ENCODE measurements around the gene TIAM1. TPM values are rescaled to one million over a fixed set of nuclear protein-coding genes. Genes with fewer than 3 reads are reported as not detected.

TIAM1 gene
- total RNA-seq, 2 donors from 2014 or later: 6.0 to 38.1 TPM

GRCh38 chr21:31382060-31382459, 38.0 kb upstream of the TIAM1 start:
- no peaks in the 10 kb centered on the region for H3K9me3 ChIP-seq
- TF ChIP-seq CTCF (IDR thresholded peaks at IDR 0.05): no peak
- TF ChIP-seq POLR2A (IDR thresholded peaks at IDR 0.05): no peak
- no peak for TF ChIP-seq POLR2AphosphoS5 (IDR thresholded peaks at IDR 0.05)
- DNase-seq (ENCODE audit: low spot score): no peak
- no peak overlapping the region for H3K4me3 ChIP-seq
- WGBS: 86% methylated on average over 5 of the region's 5 CpGs
- H3K27ac ChIP-seq: no peak overlapping the region
- H3K27me3 ChIP-seq (replicated peaks; ENCODE audit: insufficient read depth): no peaks in the 10 kb centered on the region
- no peaks in the 10 kb centered on the region for H3K36me3 ChIP-seq
- intact Hi-C loops (cut with DNase I): no loop called here
- H3K4me1 ChIP-seq (replicated peaks): no peaks in the 10 kb centered on the region

- no peaks in the 10 kb centered on the region for H3K4me1 ChIP-seq (replicated peaks)
- no peak for DNase-seq (ENCODE audit: low spot score)
- H3K4me3 ChIP-seq: no peak overlapping the region
- TF ChIP-seq POLR2A (IDR thresholded peaks at IDR 0.05) (no peak), CTCF (IDR thresholded peaks at IDR 0.05) (no peak), POLR2AphosphoS5 (IDR thresholded peaks at IDR 0.05) (no peak)
- no peaks in the 10 kb centered on the region for H3K9me3 ChIP-seq
- WGBS: 91% methylated on average over 8 of the region's 8 CpGs
- no peak overlapping the region for H3K27ac ChIP-seq
- no peaks in the 10 kb centered on the region for H3K36me3 ChIP-seq
- intact Hi-C loops (cut with DNase I): no loop called here
- no peaks in the 10 kb centered on the region for H3K27me3 ChIP-seq (replicated peaks; ENCODE audit: insufficient read depth)
Observed at GRCh38 chr21:31376301-31376700, 32.2 kb upstream of the TIAM1 start.

GRCh38 chr21:31374395-31374794, 30.3 kb upstream of the TIAM1 start:
- Histone ChIP-seq H3K27ac (no peak overlapping the region), H3K4me1 (replicated peaks) (no peaks in the 10 kb centered on the region), H3K4me3 (no peak overlapping the region), H3K36me3 (no peaks in the 10 kb centered on the region), H3K27me3 (replicated peaks; ENCODE audit: insufficient read depth) (no peaks in the 10 kb centered on the region), H3K9me3 (no peaks in the 10 kb centered on the region)
- no peak for DNase-seq (ENCODE audit: low spot score)
- intact Hi-C loops (cut with DNase I): no loop called here
- TF ChIP-seq CTCF (IDR thresholded peaks at IDR 0.05): no peak
- no peak for TF ChIP-seq POLR2A (IDR thresholded peaks at IDR 0.05)
- no peak for TF ChIP-seq POLR2AphosphoS5 (IDR thresholded peaks at IDR 0.05)
- WGBS: 39% methylated on average over 4 of the region's 4 CpGs

- TF ChIP-seq CTCF (IDR thresholded peaks at IDR 0.05): no peak
- TF ChIP-seq POLR2AphosphoS5 (IDR thresholded peaks at IDR 0.05): no peak
- TF ChIP-seq POLR2A (IDR thresholded peaks at IDR 0.05): no peak
- WGBS: 94% methylated on average over 3 of the region's 3 CpGs
- intact Hi-C loops (cut with DNase I): no loop called here
- Histone ChIP-seq H3K27ac (no peak overlapping the region), H3K36me3 (no peaks in the 10 kb centered on the region), H3K4me3 (no peak overlapping the region), H3K4me1 (replicated peaks) (no peaks in the 10 kb centered on the region), H3K9me3 (no peaks in the 10 kb centered on the region), H3K27me3 (replicated peaks; ENCODE audit: insufficient read depth) (no peaks in the 10 kb centered on the region)
- no peak for DNase-seq (ENCODE audit: low spot score)
Observed at GRCh38 chr21:31372471-31372765, 28.4 kb upstream of the TIAM1 start.

GRCh38 chr21:31371715-31372470, 27.8 kb upstream of the TIAM1 start:
- no peaks in the 10 kb centered on the region for H3K9me3 ChIP-seq
- intact Hi-C loops (cut with DNase I): no loop called here

More at GRCh38 chr21:31371715-31372470, 27.8 kb upstream of the TIAM1 start:
- Histone ChIP-seq H3K27me3 (replicated peaks; ENCODE audit: insufficient read depth) (no peaks in the 10 kb centered on the region), H3K27ac (no peak overlapping the region), H3K4me1 (replicated peaks) (no peaks in the 10 kb centered on the region), H3K4me3 (no peak overlapping the region), H3K36me3 (no peaks in the 10 kb centered on the region)
- TF ChIP-seq POLR2A (IDR thresholded peaks at IDR 0.05): no peak
- TF ChIP-seq CTCF (IDR thresholded peaks at IDR 0.05): no peak
- no peak for TF ChIP-seq POLR2AphosphoS5 (IDR thresholded peaks at IDR 0.05)
- WGBS: 69% methylated on average over 6 of the region's 6 CpGs
- DNase-seq (ENCODE audit: low spot score): no peak

All from prostate gland (tissue), 2 donors.